Naive B cell (primary cell): Measurements from ENCODE around the gene ENDOD1. TPM values are rescaled to one million over a fixed set of nuclear protein-coding genes. Genes with fewer than 3 reads are reported as not detected.
A peak's percentile ranks its signal among the peaks of the same experiment; 100 is the strongest.
"Not testable (repeated sequence)": the region's sequence is repeated elsewhere in the genome, so short reads cannot be mapped to it uniquely, and the experiment has no call there.

Experiments
- ATAC-seq, 2 donors: fragments of 150-1000 bp; cut with Tn5 transposase; 2 replicates each; pipeline ENCODE4 v1.10.0; 2021; ENCODE audit warnings: low read depth in 2 of 2, mild to moderate bottlenecking in 2 of 2, moderate library complexity in 2 of 2
- DNase-seq: peaks from one replicate; pipeline ENCODE4 v3.0.0; 2022
- H3K27ac Mint-ChIP-seq, 6 donors: one replicate each; pipeline ENCODE4 v1.8.0; 2020 to 2022; ENCODE audit warnings: mild to moderate bottlenecking in 6 of 6, mixed read lengths in 6 of 6, moderate library complexity in 5 of 6, inconsistent platforms in 2 of 6
- H3K27me3 Mint-ChIP-seq, 3 donors: one replicate each; pipeline ENCODE4 v1.8.0; 2021 to 2022; ENCODE audit warnings: mixed read lengths in 3 of 3, mild to moderate bottlenecking in 1 of 3
- H3K36me3 Mint-ChIP-seq, 2 donors: one replicate each; pipeline ENCODE4 v1.8.0; 2020 to 2022; ENCODE audit warnings: mixed read lengths in 2 of 2, inconsistent platforms in 1 of 2, mild to moderate bottlenecking in 1 of 2
- H3K4me1 Mint-ChIP-seq, 3 donors: one replicate each; pipeline ENCODE4 v1.8.0; 2020 to 2022; ENCODE audit warnings: mixed read lengths in 3 of 3, inconsistent platforms in 1 of 3, mild to moderate bottlenecking in 1 of 3, moderate library complexity in 1 of 3
- H3K4me3 Mint-ChIP-seq, 8 donors: one replicate each; pipeline ENCODE4 v1.8.0; 2020 to 2022; ENCODE audit warnings: mild to moderate bottlenecking in 8 of 8, mixed read lengths in 8 of 8, moderate library complexity in 8 of 8, inconsistent platforms in 2 of 8
- H3K9me3 Mint-ChIP-seq, 7 donors: one replicate each; pipeline ENCODE4 v1.8.0; 2020 to 2022; ENCODE audit warnings: mixed read lengths in 7 of 7, mild to moderate bottlenecking in 5 of 7, inconsistent platforms in 2 of 7, moderate library complexity in 1 of 7
- polyA plus RNA-seq, 6 donors: library from polyadenylated mRNA; unstranded; fragments of 300-500 nt; fragmentation: Illumina TruSeq; gene quantifications; one replicate each; pipeline ENCODE4 v1.2.3, GENCODE V29; 2021; ENCODE audit warnings: low read depth in 6 of 6

Gene ENDOD1
- polyA plus RNA-seq, 6 donors from 2014 or later, result 3.8 to 25.1 (median 21.7) TPM

DNA sequence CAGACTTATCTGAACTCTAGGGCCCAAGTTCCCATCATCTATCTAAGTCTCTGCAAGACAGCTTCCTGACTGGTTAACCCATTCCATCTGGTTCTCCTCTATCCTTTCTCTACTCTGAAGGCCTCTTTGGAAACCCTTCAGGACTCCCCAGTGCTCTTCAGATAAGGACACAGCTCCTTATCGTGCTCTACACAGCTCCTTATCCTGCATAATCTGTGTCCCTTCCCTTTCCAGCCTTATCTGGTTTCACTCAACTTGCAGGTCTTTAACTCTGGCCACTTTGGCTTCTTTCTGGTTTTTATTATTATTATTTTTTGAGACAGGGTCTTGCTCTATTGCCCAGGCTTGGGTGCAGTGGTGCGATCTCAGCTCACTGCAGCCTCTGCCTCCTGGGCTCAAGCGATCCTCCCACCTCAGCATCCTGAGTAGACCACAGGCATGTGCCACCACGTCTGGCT is 10.6 kb downstream of the ENDOD1 start:
- no peak for DNase-seq
- no peaks in the 10 kb centered on the region for H3K9me3 Mint-ChIP-seq
- H3K4me3 Mint-ChIP-seq, result peak overlapping the region in 3 of 8 donors; percentile 29 to 79 (median 38)
- H3K4me1 Mint-ChIP-seq, result peaks cover 52 to 81% (median 73%) of the 10 kb centered on the region in 3 donors
- no peaks in the 10 kb centered on the region for H3K27me3 Mint-ChIP-seq
- no peak for ATAC-seq
- peaks cover 0 to 4% of the 10 kb centered on the region in 2 donors for H3K36me3 Mint-ChIP-seq
- no peak overlapping the region for H3K27ac Mint-ChIP-seq

DNA sequence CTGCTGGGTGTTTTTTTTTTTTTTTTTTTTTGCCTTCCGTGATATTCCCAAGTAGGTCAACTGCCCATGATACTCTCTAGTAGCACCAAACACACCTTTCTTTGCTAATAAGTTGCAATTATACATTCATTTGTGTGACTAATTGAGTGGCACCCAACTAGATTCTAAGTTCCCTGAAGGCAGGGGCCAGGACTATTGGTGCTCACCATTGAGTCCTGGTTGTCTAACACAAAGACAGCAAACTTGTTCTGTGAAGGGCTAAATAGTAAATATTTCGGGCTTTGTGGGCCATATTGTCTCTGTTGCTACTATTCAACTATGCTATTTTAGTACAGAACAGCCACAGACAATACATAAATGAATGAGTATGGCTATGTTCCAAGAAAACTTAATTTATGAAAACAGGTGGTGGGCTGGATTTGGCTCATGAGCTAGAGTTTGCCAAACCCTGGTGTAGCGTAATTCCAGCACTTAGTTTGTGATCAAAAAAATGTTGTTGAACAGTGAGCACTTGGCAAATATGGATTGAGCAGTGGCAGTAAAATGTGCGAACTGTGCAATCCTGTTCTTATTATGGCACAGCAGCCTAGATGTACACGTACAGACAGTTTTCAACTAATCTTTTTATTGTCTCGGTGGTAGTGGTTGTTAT is 11.3 kb downstream of the ENDOD1 start:
- H3K27me3 Mint-ChIP-seq, result no peaks in the 10 kb centered on the region
- no peak for ATAC-seq
- H3K4me1 Mint-ChIP-seq, result peaks cover 46 to 77% (median 71%) of the 10 kb centered on the region in 3 donors
- peak overlapping the region in 3 of 8 donors; percentile 20 to 38 (median 35) for H3K4me3 Mint-ChIP-seq
- H3K9me3 Mint-ChIP-seq, result no peaks in the 10 kb centered on the region
- H3K36me3 Mint-ChIP-seq, result peaks cover 0 to 4% of the 10 kb centered on the region in 2 donors
- no peak for DNase-seq
- no peak overlapping the region for H3K27ac Mint-ChIP-seq

DNA sequence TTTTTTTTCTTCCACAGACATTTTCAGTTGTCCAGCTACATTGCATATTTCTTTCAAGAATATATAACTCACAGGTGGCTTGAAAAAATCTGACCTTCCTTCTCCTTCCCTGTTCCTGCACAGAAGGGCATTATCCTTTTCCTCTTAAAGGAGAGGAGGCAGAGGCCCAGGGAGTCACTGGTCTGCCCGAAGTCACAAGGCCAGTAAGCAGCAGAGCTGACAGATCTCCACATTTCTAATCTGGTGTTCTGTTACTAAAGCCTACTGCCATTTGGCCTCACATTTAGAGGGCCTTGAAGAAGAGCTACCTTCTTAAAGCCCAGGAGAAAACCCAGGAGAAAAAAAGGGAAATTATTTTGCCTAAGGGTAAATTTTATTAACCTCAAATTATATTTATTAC is 12.3 kb downstream of the ENDOD1 start:
- peak overlapping the region in 1 of 6 donors; percentile 65 for H3K27ac Mint-ChIP-seq
- DNase-seq, result no peak
- no peak for ATAC-seq
- H3K4me1 Mint-ChIP-seq, result peaks cover 46 to 80% (median 75%) of the 10 kb centered on the region in 3 donors
- peaks cover 0 to 4% of the 10 kb centered on the region in 2 donors for H3K36me3 Mint-ChIP-seq
- H3K4me3 Mint-ChIP-seq, result no peak overlapping the region
- H3K27me3 Mint-ChIP-seq, result no peaks in the 10 kb centered on the region
- H3K9me3 Mint-ChIP-seq, result no peaks in the 10 kb centered on the region

DNA sequence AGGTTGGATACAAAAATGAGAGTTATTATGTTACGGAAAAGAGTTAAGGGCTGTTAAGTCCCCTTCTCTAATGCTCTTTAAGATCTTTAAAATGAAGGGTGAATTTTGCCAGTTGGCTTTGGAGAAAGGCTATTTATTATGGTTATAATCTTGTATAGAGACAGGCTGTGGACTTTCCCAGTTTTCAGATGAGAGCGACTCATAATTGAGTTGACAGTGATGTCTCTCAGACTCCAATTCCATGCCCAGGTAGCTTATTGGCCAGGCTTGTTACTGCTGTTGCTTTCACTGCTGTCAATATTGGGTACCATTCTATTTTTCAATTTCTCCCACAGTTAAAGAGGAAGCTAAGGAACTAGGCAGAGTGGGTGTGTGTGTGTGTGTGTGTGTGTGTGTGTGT is 13.1 kb downstream of the ENDOD1 start:
- DNase-seq, result no peak
- Mint-ChIP-seq H3K27ac (peak overlapping the region in 3 of 6 donors; percentile 34 to 93 (median 51)), H3K36me3 (peaks cover 0 to 4% of the 10 kb centered on the region in 2 donors), H3K27me3 (no peaks in the 10 kb centered on the region), H3K4me1 (peaks cover 44 to 80% (median 75%) of the 10 kb centered on the region in 3 donors), H3K4me3 (peak overlapping the region in 1 of 8 donors; percentile 45), H3K9me3 (no peaks in the 10 kb centered on the region)
- ATAC-seq, result no peak

DNA sequence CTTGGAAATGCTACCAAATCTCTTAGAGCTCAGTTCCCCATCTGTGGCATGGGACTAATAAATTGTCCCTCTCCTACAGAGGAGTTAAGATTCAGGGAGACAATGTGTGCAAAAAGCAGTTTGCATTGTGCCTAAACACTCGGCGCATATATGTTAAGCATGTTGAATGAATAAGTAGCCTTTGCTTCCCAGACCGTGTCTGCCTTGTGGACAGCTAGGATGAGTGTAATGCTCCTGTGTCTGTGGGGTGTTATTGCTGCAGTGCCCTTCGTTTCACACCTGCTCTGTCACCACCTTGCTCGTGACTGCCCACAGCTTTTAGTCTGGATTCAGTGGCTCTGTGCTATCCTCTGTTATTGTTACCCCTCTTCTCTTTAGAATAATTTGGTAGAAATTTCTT is 14.1 kb downstream of the ENDOD1 start:
- peak overlapping the region in 1 of 6 donors; percentile 95 for H3K27ac Mint-ChIP-seq

DNA sequence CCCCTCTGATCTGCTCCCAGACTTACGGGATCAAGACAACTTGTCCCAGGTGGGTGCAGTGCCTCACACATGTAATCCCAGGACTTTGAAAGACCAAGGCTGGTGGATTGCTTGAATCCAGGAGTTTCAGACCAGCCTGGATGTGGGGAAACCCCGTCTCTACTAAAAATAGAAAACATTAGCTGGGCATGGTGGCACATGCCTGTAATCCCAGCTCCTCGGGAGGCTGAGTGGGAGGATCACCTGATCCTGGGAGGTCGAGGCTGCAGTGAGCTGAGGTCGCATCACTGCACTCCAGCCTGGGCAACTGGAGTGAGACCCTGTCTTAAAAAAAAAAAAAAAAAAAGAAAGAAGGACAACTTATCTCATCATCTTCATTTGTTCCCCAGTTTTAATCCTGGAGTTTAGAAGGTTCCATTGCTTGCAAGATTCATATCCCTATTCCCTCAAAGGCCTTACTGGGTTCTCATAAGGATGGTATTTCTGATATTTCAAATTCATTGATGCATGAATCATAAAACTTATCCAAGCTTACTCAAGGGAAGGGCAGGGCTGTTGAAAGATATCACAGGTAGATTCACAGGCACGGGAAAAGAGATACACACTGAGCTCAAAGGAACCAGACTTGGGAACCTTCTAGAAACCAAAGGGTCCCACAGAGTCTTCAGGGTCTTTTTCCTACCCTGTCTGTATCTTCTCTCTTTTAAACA is 14.6 kb downstream of the ENDOD1 start:
- H3K4me1 Mint-ChIP-seq, result peaks cover 49 to 79% (median 75%) of the 10 kb centered on the region in 3 donors
- peak overlapping the region in 2 of 6 donors; percentile 52 to 95 for H3K27ac Mint-ChIP-seq
- DNase-seq, result no peak
- no peaks in the 10 kb centered on the region for H3K9me3 Mint-ChIP-seq
- peaks cover 0 to 4% of the 10 kb centered on the region in 2 donors for H3K36me3 Mint-ChIP-seq
- H3K27me3 Mint-ChIP-seq, result no peaks in the 10 kb centered on the region
- H3K4me3 Mint-ChIP-seq, result peak overlapping the region in 1 of 8 donors; percentile 33
- ATAC-seq, result no peak

More for the DNA sequence above, 14.1 kb downstream of the ENDOD1 start:
- ATAC-seq (no peak), DNase-seq (no peak)
- no peaks in the 10 kb centered on the region for H3K9me3 Mint-ChIP-seq
- H3K4me1 Mint-ChIP-seq, result peaks cover 49 to 80% (median 75%) of the 10 kb centered on the region in 3 donors
- no peak overlapping the region for H3K4me3 Mint-ChIP-seq
- H3K27me3 Mint-ChIP-seq, result no peaks in the 10 kb centered on the region
- H3K36me3 Mint-ChIP-seq, result peaks cover 0 to 4% of the 10 kb centered on the region in 2 donors

DNA sequence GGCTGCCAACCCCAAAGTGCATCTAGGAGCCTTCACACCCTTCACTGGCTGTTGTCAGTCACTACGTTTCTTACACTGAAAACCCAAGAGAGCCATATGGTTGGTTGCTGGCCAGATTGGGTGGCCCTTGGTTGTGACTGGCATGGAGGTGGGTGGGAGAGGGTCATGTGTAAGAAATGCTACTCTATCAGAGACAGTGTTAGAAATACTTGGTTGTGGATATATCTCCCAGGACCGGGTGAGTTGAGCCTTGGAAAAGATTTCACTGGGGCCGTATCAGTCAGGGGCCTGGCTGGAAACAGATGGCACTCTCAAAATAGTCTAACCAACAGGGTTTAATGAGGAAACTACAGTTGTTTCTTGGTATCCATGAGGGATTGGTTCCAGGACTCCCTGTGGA is 15.2 kb downstream of the ENDOD1 start:
- Mint-ChIP-seq H3K4me3 (no peak overlapping the region), H3K27me3 (no peaks in the 10 kb centered on the region), H3K27ac (peak overlapping the region in 2 of 6 donors; percentile 44 to 52), H3K4me1 (peaks cover 54 to 80% (median 75%) of the 10 kb centered on the region in 3 donors), H3K36me3 (peaks cover 4 to 5% of the 10 kb centered on the region in 2 donors), H3K9me3 (no peaks in the 10 kb centered on the region)
- ATAC-seq (no peak), DNase-seq (no peak)

DNA sequence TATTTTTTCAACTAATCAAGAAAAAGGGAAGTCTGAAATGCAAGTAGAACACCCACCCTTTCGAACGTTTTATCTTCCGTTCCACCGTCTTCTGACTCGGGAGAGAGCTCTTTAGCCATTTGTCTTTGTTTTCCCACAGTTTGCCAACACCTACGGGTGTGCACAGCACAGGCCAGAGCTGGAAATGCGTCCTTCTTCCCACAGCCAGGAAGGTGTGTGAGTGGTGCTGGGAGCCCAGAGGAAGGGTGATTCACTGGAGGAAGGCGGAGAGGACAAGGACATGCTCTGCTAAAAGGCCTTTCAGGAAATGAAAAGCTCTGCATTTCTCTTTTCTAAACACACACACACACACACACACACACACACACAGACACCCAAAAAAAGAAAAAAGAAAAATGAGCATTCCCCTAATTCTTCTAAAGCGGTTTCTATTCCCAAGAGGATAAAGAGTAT is 18.5 kb downstream of the ENDOD1 start:
- Mint-ChIP-seq H3K36me3 (peaks cover 8 to 16% of the 10 kb centered on the region in 2 donors), H3K27ac (peak overlapping the region; percentile 88 to 98 (median 97)), H3K27me3 (no peaks in the 10 kb centered on the region), H3K9me3 (no peaks in the 10 kb centered on the region), H3K4me1 (peaks cover 60 to 76% (median 75%) of the 10 kb centered on the region in 3 donors), H3K4me3 (peak overlapping the region; percentile 80 to 96 (median 89))
- ATAC-seq (peak; percentile 50 to 63), DNase-seq (peak; percentile 46)

DNA sequence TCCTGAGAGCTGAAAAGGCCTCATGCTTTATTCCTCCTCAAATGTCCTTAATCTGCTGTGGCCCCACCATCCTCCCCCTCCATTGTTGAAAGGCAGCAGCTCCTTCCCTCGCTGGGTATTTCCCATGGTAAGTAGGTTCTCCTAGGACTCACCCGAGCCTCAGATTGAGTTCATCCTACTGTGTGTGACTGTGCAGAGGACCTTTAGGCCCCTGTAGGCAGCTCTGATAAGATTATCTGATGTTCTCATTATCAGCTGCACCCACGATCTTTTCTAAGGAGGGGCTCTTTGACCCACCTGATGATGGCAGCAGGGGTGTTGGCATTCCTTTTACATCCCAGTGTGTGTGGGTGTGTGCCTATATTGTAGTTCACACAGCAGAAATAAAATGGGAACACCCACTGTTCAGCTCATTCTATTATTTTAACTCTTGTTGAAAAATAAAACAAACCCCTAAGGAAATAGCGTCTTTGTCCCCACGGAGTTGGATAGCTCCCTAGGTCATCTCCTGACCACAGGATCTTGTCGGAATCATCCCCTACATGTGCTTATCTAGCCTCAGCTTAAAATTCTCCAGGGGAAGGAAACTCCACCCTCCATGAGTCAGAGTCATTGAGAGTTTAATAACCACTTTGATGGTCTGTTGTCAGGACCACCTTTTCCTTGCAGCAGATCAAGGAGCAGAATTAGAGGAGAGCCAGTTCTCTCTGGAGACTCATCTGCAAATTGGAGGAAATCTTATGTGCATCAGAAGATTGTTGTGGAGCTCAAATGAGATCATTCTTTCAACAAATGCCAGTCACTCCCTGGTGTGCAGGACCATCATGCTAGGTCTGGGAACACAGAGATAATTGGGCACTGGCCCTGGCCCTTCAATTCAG is 19.3 kb downstream of the ENDOD1 start:
- Mint-ChIP-seq H3K4me1 (peaks cover 60 to 75% (median 70%) of the 10 kb centered on the region in 3 donors), H3K27me3 (no peaks in the 10 kb centered on the region), H3K9me3 (no peaks in the 10 kb centered on the region), H3K27ac (peak overlapping the region; percentile 88 to 98 (median 97)), H3K4me3 (peak overlapping the region; percentile 80 to 96 (median 89)), H3K36me3 (peaks cover 10 to 16% of the 10 kb centered on the region in 2 donors)
- DNase-seq, result no peak
- peak in 1 of 2 donors; percentile 35 for ATAC-seq

DNA sequence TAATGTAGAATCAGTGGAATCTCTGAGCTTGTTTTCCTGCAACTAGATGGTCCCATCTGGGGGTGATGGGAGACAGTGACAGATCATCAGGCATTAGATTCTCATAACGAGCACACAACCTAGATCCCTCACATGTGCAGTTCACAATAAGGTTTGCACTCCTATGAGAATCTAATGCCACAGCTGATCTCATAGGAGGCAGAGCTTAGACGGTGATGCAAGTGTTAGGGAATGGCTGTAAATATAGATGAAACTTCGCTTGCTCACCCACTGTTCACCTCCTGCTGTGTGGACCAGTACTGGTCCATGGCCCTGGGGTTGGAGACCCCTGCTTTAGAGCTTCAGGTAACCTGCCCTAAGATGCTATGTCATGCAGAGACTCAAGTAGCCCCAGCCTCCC is 21.8 kb downstream of the ENDOD1 start:
- DNase-seq, H3K9me3 Mint-ChIP-seq, ATAC-seq, H3K27me3 Mint-ChIP-seq: not testable (repeated sequence)
- peak overlapping the region in 2 of 6 donors; percentile 14 to 30 for H3K27ac Mint-ChIP-seq
- H3K4me1 Mint-ChIP-seq, result peaks cover 53 to 61% (median 53%) of the 10 kb centered on the region in 3 donors
- peak overlapping the region in 1 of 8 donors; percentile 54 for H3K4me3 Mint-ChIP-seq
- peaks cover 7 to 16% of the 10 kb centered on the region in 2 donors for H3K36me3 Mint-ChIP-seq

DNA sequence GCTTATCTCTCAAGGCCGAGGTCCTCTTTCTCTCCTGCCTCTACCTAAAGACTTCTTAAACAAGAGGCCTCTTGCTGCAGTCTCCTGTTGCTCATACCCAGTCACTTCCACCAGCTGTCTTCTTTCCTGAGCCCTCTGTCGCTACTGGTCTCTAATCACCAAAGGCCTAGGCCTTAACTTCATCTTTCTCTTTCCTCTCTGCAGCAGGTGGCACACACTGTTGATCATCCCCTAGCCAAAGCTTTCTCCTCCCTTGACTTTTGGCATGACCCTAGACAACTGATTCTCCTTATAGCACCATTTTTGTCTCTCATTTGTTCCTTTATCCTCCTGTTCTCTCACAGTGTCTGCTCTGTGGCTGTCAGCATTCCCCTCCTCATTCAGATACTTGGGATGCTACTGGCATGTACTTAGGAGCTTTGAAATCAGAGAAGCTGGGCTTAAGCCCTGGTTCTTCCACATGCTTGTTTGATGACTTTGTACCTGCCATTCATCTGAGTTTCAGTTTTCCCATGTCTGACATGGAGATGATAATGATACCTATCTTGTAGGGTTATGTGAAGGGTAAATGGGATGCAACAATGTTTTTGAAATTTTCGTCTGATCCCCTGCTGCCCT is 22.4 kb downstream of the ENDOD1 start:
- ATAC-seq (no peak), DNase-seq (no peak)
- peak overlapping the region in 2 of 6 donors; percentile 14 to 30 for H3K27ac Mint-ChIP-seq
- no peaks in the 10 kb centered on the region for H3K27me3 Mint-ChIP-seq
- H3K4me3 Mint-ChIP-seq, result peak overlapping the region in 1 of 8 donors; percentile 54
- peaks cover 7 to 16% of the 10 kb centered on the region in 2 donors for H3K36me3 Mint-ChIP-seq
- no peaks in the 10 kb centered on the region for H3K9me3 Mint-ChIP-seq
- H3K4me1 Mint-ChIP-seq, result peaks cover 47 to 56% (median 50%) of the 10 kb centered on the region in 3 donors

DNA sequence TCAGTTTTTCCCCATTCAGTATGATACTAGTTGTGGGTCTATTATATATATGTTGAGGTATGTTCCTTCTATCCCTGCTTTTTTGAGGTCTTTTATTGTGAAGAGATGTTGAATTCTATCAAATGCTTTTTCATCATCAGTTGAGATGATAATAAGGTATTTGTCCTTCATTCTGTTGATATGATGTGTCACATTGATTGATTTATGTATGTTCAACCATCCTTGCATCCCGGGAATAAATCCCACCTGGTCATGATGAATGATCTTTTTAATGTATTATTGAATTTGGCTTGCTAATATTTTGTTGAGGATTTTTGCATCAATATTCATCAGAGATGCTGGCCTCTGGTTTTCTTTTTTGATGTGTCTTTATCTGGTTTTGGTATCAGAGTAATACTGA is 26.0 kb downstream of the ENDOD1 start:
- H3K27me3 Mint-ChIP-seq, result no peaks in the 10 kb centered on the region
- H3K4me1 Mint-ChIP-seq, result peaks cover 31 to 34% (median 32%) of the 10 kb centered on the region in 3 donors
- no peak overlapping the region for H3K27ac Mint-ChIP-seq
- H3K9me3 Mint-ChIP-seq, result peaks cover 0 to 10% (median 1%) of the 10 kb centered on the region in 7 donors
- DNase-seq, result no peak
- H3K36me3 Mint-ChIP-seq, result peaks cover 3 to 16% of the 10 kb centered on the region in 2 donors
- ATAC-seq, result no peak
- H3K4me3 Mint-ChIP-seq, result no peak overlapping the region
